Keratinocyte (primary cell): ENCODE measurements around the gene CLIP4. TPM values are rescaled to one million over a fixed set of nuclear protein-coding genes. Genes with fewer than 3 reads are reported as not detected.

ENCODE experiments used
- DNase-seq: peaks from one replicate; pipeline ENCODE4 v3.0.0-alpha.2; 2011; ENCODE audit warnings: low read depth, missing footprints, low spot score
- FAIRE-seq: peaks from 2 replicates; lab custom pipeline; 2011; peaks lifted over from hg19 to GRCh38; lab: Jason Lieb, UNC
- H2AFZ ChIP-seq: 2 replicates; pipeline ENCODE4 v1.6.0; 2012; ENCODE audit warnings: low read length, control low read depth, inconsistent platforms; ENCODE audit not compliant: control insufficient read depth
- H3K27ac ChIP-seq: 2 replicates; pipeline ENCODE4 v1.5.1; 2011; ENCODE audit warnings: low read length; ENCODE audit not compliant: control insufficient read depth, insufficient read depth
- H3K27me3 ChIP-seq: 3 replicates; pipeline ENCODE4 v1.6.0; 2011; ENCODE audit warnings: low read length; ENCODE audit not compliant: control insufficient read depth, insufficient read depth; ENCODE audit errors: extremely low read depth
- H3K36me3 ChIP-seq, 2 experiments: 2 replicates in 1 of 2; 3 replicates in 1 of 2; pipeline ENCODE4 v1.5.1; 2011; ENCODE audit warnings: low read length in 2 of 2, mild to moderate bottlenecking in 1 of 2; ENCODE audit not compliant: control insufficient read depth in 2 of 2, insufficient read depth in 2 of 2; ENCODE audit errors: extremely low read depth in 1 of 2
- H3K4me1 ChIP-seq: 3 replicates; pipeline ENCODE4 v1.5.1; 2011; ENCODE audit warnings: low read length; ENCODE audit not compliant: control insufficient read depth, insufficient read depth; ENCODE audit errors: extremely low read depth
- H3K4me2 ChIP-seq: 3 replicates; pipeline ENCODE4 v1.6.0; 2011; ENCODE audit warnings: low read depth, low read length; ENCODE audit not compliant: control insufficient read depth, insufficient read depth; ENCODE audit errors: extremely low read depth
- H3K4me3 ChIP-seq, 3 experiments: fragments of 200-600 bp in 1 of 3; sonication (generic) in 1 of 3; 2 replicates in 2 of 3; 3 replicates in 1 of 3; pipeline ENCODE4 v1.5.1; 2011 to 2016; ENCODE audit warnings: low read length in 3 of 3, mild to moderate bottlenecking in 3 of 3, control low read depth in 2 of 3, inconsistent platforms in 1 of 3, low read depth in 1 of 3, mixed read lengths in 1 of 3, mixed run types in 1 of 3, moderate library complexity in 1 of 3; ENCODE audit not compliant: control insufficient read depth in 2 of 3, insufficient read depth in 2 of 3; ENCODE audit errors: extremely low read depth in 1 of 3
- H3K79me2 ChIP-seq: 2 replicates; pipeline ENCODE4 v1.6.0; 2012; ENCODE audit warnings: low read length; ENCODE audit not compliant: control insufficient read depth, insufficient read depth
- H3K9ac ChIP-seq: 3 replicates; pipeline ENCODE4 v1.6.0; 2011; ENCODE audit warnings: low read length; ENCODE audit not compliant: control insufficient read depth, insufficient read depth; ENCODE audit errors: extremely low read depth
- H3K9me1 ChIP-seq: 3 replicates; pipeline ENCODE4 v1.6.0; 2011; ENCODE audit warnings: low read length; ENCODE audit not compliant: control insufficient read depth, insufficient read depth; ENCODE audit errors: extremely low read depth
- H3K9me3 ChIP-seq: 2 replicates; pipeline ENCODE4 v1.5.1; 2012; ENCODE audit warnings: low read depth, low read length; ENCODE audit not compliant: control insufficient read depth
- H4K20me1 ChIP-seq: 3 replicates; pipeline ENCODE4 v1.6.0; 2011; ENCODE audit warnings: low read length; ENCODE audit not compliant: control insufficient read depth, insufficient read depth; ENCODE audit errors: extremely low read depth
- EZH2 ChIP-seq: IDR thresholded peaks from one replicate; pipeline ENCODE4 v1.6.1; 2012; ENCODE audit warnings: inconsistent platforms, mild to moderate bottlenecking, low read length, moderate library complexity
- dilution Hi-C: fragments of 300-500 bp; cut with MboI; formaldehyde crosslinking; loops from one replicate; pipeline ENCODE4 v1.7.0; 2020; ENCODE audit warnings: low sequenced_read_pairs; ENCODE audit not compliant: extremely low pct_ligation_motif_present
- polyA plus RNA-seq, 5 experiments: library from polyadenylated mRNA; depleted of rRNA in 3 of 5; stranded (reverse) in 3 of 5; stranded (forward) in 1 of 5; unstranded in 1 of 5; fragments of >200 nt; gene quantifications; 1 replicate in 1 of 5; 2 replicates in 3 of 5; 3 replicates in 1 of 5; pipeline versions ENCODE4 v1.2.1 to v1.2.3, GENCODE V29; 2011 to 2012; ENCODE audit warnings: missing spikeins in 2 of 5, low read depth in 1 of 5, low replicate concordance in 1 of 5
- TF ChIP-seq, protein P1 (sequence below), 3 experiments: IDR thresholded peaks in 1 of 3; conservative IDR thresholded peaks in 1 of 3; optimal IDR thresholded peaks in 1 of 3; 2 replicates in 2 of 3; 3 replicates in 1 of 3; pipeline versions ENCODE3 to v1.5.1; 2011; ENCODE audit warnings: low read length in 3 of 3, mild to moderate bottlenecking in 3 of 3, moderate library complexity in 2 of 3, control low read depth in 1 of 3, inconsistent platforms in 1 of 3; ENCODE audit not compliant: insufficient read depth in 2 of 3; ENCODE audit errors: extremely low read depth in 1 of 3

CLIP4 gene
- polyA plus RNA-seq, 1 donor (not counting 4 experiments of a cell fraction or from before 2014, with no cell fraction given) = 46.6 TPM

DNA sequence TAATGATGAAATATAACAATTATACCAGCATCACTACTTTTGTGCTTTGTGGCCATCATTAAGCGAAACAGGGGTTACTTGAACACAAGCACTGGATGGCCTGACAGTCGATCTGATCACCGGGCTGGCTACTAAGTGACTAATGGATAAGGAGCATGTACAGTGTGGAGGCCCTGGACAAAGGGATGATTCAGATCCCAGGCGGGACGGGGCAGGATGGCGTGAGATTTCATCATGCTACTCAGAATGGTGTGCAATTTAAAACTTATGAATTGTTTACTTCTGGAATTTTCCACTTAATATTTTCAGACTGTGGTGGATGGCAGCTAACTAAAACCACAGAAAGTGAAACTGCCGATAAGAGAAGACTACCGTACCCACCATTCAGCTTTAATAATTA is 7.0 kb upstream of the CLIP4 start:
- Histone ChIP-seq H3K27me3 (no peaks in the 10 kb centered on the region), H3K4me1 (peaks cover 21% of the 10 kb centered on the region), H3K9me1 (no peaks in the 10 kb centered on the region), H3K9ac (peak overlapping the region; percentile 29), H3K36me3 (no peaks in the 10 kb centered on the region), H3K79me2 (no peaks in the 10 kb centered on the region), H3K4me3 (no peak overlapping the region), H3K4me2 (peak overlapping the region; percentile 45), H3K9me3 (no peaks in the 10 kb centered on the region), H4K20me1 (no peaks in the 10 kb centered on the region), H2AFZ (peak overlapping the region; percentile 57), H3K27ac (peak overlapping the region; percentile 89)
- FAIRE-seq (peak; percentile 85), DNase-seq (peak; percentile 73)
- no peak for TF ChIP-seq EZH2
- TF ChIP-seq, protein P1, sequence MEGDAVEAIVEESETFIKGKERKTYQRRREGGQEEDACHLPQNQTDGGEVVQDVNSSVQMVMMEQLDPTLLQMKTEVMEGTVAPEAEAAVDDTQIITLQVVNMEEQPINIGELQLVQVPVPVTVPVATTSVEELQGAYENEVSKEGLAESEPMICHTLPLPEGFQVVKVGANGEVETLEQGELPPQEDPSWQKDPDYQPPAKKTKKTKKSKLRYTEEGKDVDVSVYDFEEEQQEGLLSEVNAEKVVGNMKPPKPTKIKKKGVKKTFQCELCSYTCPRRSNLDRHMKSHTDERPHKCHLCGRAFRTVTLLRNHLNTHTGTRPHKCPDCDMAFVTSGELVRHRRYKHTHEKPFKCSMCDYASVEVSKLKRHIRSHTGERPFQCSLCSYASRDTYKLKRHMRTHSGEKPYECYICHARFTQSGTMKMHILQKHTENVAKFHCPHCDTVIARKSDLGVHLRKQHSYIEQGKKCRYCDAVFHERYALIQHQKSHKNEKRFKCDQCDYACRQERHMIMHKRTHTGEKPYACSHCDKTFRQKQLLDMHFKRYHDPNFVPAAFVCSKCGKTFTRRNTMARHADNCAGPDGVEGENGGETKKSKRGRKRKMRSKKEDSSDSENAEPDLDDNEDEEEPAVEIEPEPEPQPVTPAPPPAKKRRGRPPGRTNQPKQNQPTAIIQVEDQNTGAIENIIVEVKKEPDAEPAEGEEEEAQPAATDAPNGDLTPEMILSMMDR (optimal IDR thresholded peaks at IDR 0.05 in 1 of 3, IDR thresholded peaks at IDR 0.05 in 1 of 3, conservative IDR thresholded peaks at IDR 0.05 in 1 of 3; ENCODE audit: extremely low read depth in 1 of 3, insufficient read depth in 2 of 3, low read length in 3 of 3) = no peak
- dilution Hi-C loops = no loop called here

DNA sequence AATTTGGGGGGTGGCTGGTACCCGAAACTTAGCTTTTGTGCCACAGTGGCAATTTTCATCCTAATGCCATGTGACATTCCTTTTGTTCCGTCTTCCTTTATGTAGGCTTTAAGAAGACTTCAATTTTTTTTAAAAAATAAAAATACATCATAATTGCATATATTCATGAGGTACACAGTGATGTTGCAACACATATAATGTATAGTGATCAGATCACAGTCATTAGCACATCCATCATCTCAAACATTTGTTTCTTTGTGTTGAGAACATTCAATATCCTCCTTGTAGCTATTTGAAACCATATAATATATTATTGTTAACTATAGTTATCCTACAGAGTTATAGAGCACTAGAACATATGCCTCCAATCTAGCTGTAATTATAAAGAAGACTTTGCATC is 6.0 kb upstream of the CLIP4 start:
- TF ChIP-seq, protein P1 (optimal IDR thresholded peaks at IDR 0.05 in 1 of 3, IDR thresholded peaks at IDR 0.05 in 1 of 3, conservative IDR thresholded peaks at IDR 0.05 in 1 of 3; ENCODE audit: extremely low read depth in 1 of 3, insufficient read depth in 2 of 3, low read length in 3 of 3) = no peak
- no peak for TF ChIP-seq EZH2
- no peak overlapping the region for H3K27ac ChIP-seq
- H3K79me2 ChIP-seq = no peaks in the 10 kb centered on the region
- H3K4me3 ChIP-seq = no peak overlapping the region
- H3K36me3 ChIP-seq = no peaks in the 10 kb centered on the region
- no peaks in the 10 kb centered on the region for H3K9me3 ChIP-seq
- H3K9me1 ChIP-seq = no peaks in the 10 kb centered on the region
- H3K9ac ChIP-seq = no peak overlapping the region
- DNase-seq = no peak
- no peaks in the 10 kb centered on the region for H4K20me1 ChIP-seq
- FAIRE-seq = no peak
- H3K4me2 ChIP-seq = no peak overlapping the region
- peaks cover 28% of the 10 kb centered on the region for H3K4me1 ChIP-seq
- dilution Hi-C loops = no loop called here
- no peaks in the 10 kb centered on the region for H3K27me3 ChIP-seq
- no peak overlapping the region for H2AFZ ChIP-seq
